Neural cell (in vitro differentiated cells): ENCODE results near the gene TRIM2. TPM values are rescaled to one million over a fixed set of nuclear protein-coding genes. Genes with fewer than 3 reads are reported as not detected.

ENCODE experiments used
- H2AFZ ChIP-seq: fragments of 200-600, 300-800 bp; sonication (generic), shearing (Covaris generic); 2 replicates; pipeline ENCODE4 v1.6.0; 2014; ENCODE audit warnings: low read depth, mild to moderate bottlenecking, antibody characterized with exemption, low read length, moderate library complexity
- H3F3A ChIP-seq: fragments of 200-600 bp; shearing (Covaris generic); 2 replicates; pipeline ENCODE4 v1.6.1; 2016; ENCODE audit warnings: mild to moderate bottlenecking, moderate library complexity, mixed read lengths, antibody characterized with exemption, low read length; ENCODE audit not compliant: insufficient read depth, poor library complexity, severe bottlenecking
- H3K27ac ChIP-seq: fragments of 200-600, 300-800 bp; sonication (generic), shearing (Covaris generic); 2 replicates; pipeline ENCODE4 v1.5.1; 2014; ENCODE audit warnings: mild to moderate bottlenecking, low read length, moderate library complexity
- H3K27me3 ChIP-seq: fragments of 300-800, 200-600 bp; sonication (generic), shearing (Covaris generic); 2 replicates; pipeline ENCODE4 v1.6.0; 2014; ENCODE audit warnings: mild to moderate bottlenecking, low read depth, low read length, moderate library complexity; ENCODE audit not compliant: insufficient read depth
- H3K36me3 ChIP-seq: fragments of 300-800, 200-600 bp; sonication (generic), shearing (Covaris generic); 2 replicates; pipeline ENCODE4 v1.5.1; 2014; ENCODE audit warnings: mild to moderate bottlenecking, antibody characterized with exemption, low read length, moderate library complexity; ENCODE audit not compliant: insufficient read depth
- H3K4me2 ChIP-seq: fragments of 300-800, 200-600 bp; sonication (generic), shearing (Covaris generic); 2 replicates; pipeline ENCODE4 v1.6.0; 2014; ENCODE audit warnings: mild to moderate bottlenecking, low read length
- H3K4me3 ChIP-seq: fragments of 300-800, 200-600 bp; sonication (generic), shearing (Covaris generic); 2 replicates; pipeline ENCODE4 v1.5.1; 2014; ENCODE audit warnings: mild to moderate bottlenecking, low read length, moderate library complexity
- H3K79me2 ChIP-seq: fragments of 200-600 bp; shearing (Covaris generic); replicated peaks from 2 replicates; pipeline ENCODE4 v1.6.0; 2014; ENCODE audit warnings: mild to moderate bottlenecking, low read length, moderate library complexity; ENCODE audit not compliant: insufficient read depth
- H3K9ac ChIP-seq: fragments of 300-800, 200-600 bp; sonication (generic), shearing (Covaris generic); 2 replicates; pipeline ENCODE4 v1.6.1; 2016; ENCODE audit warnings: mild to moderate bottlenecking, low read length, mixed read lengths
- H3K9me2 ChIP-seq: fragments of 200-600 bp; shearing (Covaris generic); 2 replicates; pipeline ENCODE4 v1.6.1; 2016; ENCODE audit warnings: mild to moderate bottlenecking, low read length, mixed read lengths; ENCODE audit not compliant: insufficient read depth
- H3K9me3 ChIP-seq: fragments of 200-600, 300-800 bp; sonication (generic), shearing (Covaris generic); 2 replicates; pipeline ENCODE4 v1.6.1; 2016; ENCODE audit warnings: mild to moderate bottlenecking, mixed run types, low read length, moderate library complexity, mixed read lengths
- H4K20me1 ChIP-seq: fragments of 200-600 bp; shearing (Covaris generic); 2 replicates; pipeline ENCODE4 v1.6.1; 2016; ENCODE audit warnings: mild to moderate bottlenecking, mixed run types; ENCODE audit not compliant: insufficient read depth
- EP300 ChIP-seq: fragments of 450-650 bp; conservative IDR thresholded peaks from 2 replicates; pipeline ENCODE4 v1.6.1; 2014; ENCODE audit warnings: antibody characterized with exemption, mild to moderate bottlenecking, moderate library complexity; ENCODE audit not compliant: poor library complexity, severe bottlenecking
- EZH2 ChIP-seq: fragments of 200-600, 300-800 bp; shearing (Covaris generic), sonication (generic); IDR thresholded peaks from 2 replicates; pipeline ENCODE4 v1.6.1; 2014; ENCODE audit warnings: antibody characterized with exemption, low read length, borderline replicate concordance, mild to moderate bottlenecking; ENCODE audit not compliant: insufficient read depth, poor library complexity, severe bottlenecking
- MXI1 ChIP-seq: fragments of 450-650 bp; conservative IDR thresholded peaks from 2 replicates; pipeline ENCODE4 v1.6.1; 2014; ENCODE audit warnings: antibody characterized with exemption, mild to moderate bottlenecking; ENCODE audit not compliant: poor library complexity, severe bottlenecking
- POLR2AphosphoS5 ChIP-seq: IDR thresholded peaks from 2 replicates; pipeline ENCODE4 v1.6.1; 2012
- RAD21 ChIP-seq: fragments of 450-650 bp; conservative IDR thresholded peaks from 2 replicates; pipeline ENCODE4 v1.6.1; 2014; ENCODE audit warnings: antibody characterized with exemption, mild to moderate bottlenecking, moderate library complexity
- SMC3 ChIP-seq: fragments of 450-650 bp; conservative IDR thresholded peaks from 2 replicates; pipeline ENCODE4 v1.6.1; 2014; ENCODE audit warnings: antibody characterized with exemption, mild to moderate bottlenecking, moderate library complexity; ENCODE audit not compliant: poor library complexity
- TAF1 ChIP-seq: IDR thresholded peaks from 2 replicates; pipeline ENCODE4 v1.6.1; 2012; ENCODE audit warnings: low read depth
- polyA plus RNA-seq: library from polyadenylated mRNA; depleted of rRNA; stranded (reverse); fragments of >200 nt; gene quantifications from 2 replicates; pipeline ENCODE4 v1.2.3, GENCODE V29; 2014
- TF ChIP-seq, protein P1 (sequence below): IDR thresholded peaks from 2 replicates; pipeline ENCODE4 v1.6.1; 2012; ENCODE audit warnings: borderline replicate concordance
- TF ChIP-seq, protein P2 (sequence below): fragments of 450-650 bp; IDR thresholded peaks from 2 replicates; pipeline ENCODE4 v1.5.1; 2014; ENCODE audit warnings: antibody characterized with exemption, mild to moderate bottlenecking, moderate library complexity; ENCODE audit not compliant: poor library complexity, severe bottlenecking

The TRIM2 gene
- polyA plus RNA-seq, 1 donor from 2014 or later, result 261 TPM

DNA sequence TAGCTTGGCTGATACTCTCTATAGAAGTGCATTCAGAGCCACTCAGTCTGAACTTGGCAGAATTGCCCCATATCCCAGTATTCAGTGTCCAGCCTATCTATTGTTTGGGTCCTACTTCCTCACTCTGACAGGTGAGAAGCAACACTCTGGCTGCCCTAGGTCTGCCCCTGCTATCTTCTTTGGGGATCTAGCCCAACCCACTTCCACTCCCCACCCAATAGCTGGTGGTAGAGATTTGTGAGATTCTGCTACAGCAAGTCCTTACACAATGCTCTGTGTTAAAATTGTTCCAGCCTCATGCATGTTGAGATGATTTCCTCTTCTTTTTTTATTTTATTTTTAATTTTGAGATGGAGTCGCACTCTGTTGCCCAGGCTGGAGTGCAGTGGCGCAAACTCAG, 67.6 kb downstream of the TRIM2 start:
- Histone ChIP-seq H3K27me3 (no peaks in the 10 kb centered on the region), H3K9ac (no peak overlapping the region), H4K20me1 (peaks cover 14% of the 10 kb centered on the region), H3K4me2 (no peak overlapping the region), H2AFZ (no peak overlapping the region), H3K79me2 (peaks cover 94% of the 10 kb centered on the region), H3K4me3 (no peak overlapping the region), H3K9me3 (no peaks in the 10 kb centered on the region), H3K27ac (no peak overlapping the region), H3K36me3 (peaks cover 5% of the 10 kb centered on the region), H3K9me2 (no peaks in the 10 kb centered on the region), H3F3A (no peaks in the 10 kb centered on the region)
- no peak for TF ChIP-seq POLR2AphosphoS5
- TF ChIP-seq, protein P1, sequence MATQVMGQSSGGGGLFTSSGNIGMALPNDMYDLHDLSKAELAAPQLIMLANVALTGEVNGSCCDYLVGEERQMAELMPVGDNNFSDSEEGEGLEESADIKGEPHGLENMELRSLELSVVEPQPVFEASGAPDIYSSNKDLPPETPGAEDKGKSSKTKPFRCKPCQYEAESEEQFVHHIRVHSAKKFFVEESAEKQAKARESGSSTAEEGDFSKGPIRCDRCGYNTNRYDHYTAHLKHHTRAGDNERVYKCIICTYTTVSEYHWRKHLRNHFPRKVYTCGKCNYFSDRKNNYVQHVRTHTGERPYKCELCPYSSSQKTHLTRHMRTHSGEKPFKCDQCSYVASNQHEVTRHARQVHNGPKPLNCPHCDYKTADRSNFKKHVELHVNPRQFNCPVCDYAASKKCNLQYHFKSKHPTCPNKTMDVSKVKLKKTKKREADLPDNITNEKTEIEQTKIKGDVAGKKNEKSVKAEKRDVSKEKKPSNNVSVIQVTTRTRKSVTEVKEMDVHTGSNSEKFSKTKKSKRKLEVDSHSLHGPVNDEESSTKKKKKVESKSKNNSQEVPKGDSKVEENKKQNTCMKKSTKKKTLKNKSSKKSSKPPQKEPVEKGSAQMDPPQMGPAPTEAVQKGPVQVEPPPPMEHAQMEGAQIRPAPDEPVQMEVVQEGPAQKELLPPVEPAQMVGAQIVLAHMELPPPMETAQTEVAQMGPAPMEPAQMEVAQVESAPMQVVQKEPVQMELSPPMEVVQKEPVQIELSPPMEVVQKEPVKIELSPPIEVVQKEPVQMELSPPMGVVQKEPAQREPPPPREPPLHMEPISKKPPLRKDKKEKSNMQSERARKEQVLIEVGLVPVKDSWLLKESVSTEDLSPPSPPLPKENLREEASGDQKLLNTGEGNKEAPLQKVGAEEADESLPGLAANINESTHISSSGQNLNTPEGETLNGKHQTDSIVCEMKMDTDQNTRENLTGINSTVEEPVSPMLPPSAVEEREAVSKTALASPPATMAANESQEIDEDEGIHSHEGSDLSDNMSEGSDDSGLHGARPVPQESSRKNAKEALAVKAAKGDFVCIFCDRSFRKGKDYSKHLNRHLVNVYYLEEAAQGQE, result no peak
- TF ChIP-seq TAF1, result no peak
- no peak for TF ChIP-seq RAD21
- TF ChIP-seq MXI1, result no peak
- no peak for TF ChIP-seq EP300
- TF ChIP-seq EZH2, result no peak
- TF ChIP-seq SMC3, result no peak
- TF ChIP-seq, protein P2, sequence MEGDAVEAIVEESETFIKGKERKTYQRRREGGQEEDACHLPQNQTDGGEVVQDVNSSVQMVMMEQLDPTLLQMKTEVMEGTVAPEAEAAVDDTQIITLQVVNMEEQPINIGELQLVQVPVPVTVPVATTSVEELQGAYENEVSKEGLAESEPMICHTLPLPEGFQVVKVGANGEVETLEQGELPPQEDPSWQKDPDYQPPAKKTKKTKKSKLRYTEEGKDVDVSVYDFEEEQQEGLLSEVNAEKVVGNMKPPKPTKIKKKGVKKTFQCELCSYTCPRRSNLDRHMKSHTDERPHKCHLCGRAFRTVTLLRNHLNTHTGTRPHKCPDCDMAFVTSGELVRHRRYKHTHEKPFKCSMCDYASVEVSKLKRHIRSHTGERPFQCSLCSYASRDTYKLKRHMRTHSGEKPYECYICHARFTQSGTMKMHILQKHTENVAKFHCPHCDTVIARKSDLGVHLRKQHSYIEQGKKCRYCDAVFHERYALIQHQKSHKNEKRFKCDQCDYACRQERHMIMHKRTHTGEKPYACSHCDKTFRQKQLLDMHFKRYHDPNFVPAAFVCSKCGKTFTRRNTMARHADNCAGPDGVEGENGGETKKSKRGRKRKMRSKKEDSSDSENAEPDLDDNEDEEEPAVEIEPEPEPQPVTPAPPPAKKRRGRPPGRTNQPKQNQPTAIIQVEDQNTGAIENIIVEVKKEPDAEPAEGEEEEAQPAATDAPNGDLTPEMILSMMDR, result no peak

DNA sequence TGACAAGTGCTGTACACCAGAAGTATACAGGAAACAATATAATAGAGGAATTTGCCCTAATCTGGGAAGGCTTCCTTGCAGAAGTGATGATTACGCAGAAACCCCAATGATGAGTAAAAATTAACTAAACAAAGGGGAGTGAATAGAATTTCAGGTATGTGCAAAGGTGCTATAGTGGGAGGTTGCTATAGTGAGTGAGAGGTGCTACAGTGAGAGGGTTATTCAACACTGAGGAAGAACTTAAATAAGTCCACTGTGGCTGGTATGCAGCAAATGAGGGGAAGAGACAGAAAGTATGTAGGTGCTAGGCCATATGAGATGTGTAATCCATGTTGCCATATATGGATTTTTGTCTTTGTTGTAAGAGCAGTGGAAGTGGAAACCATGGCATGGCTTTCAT, 69.5 kb downstream of the TRIM2 start:
- Histone ChIP-seq H3F3A (no peaks in the 10 kb centered on the region), H4K20me1 (peaks cover 11% of the 10 kb centered on the region), H3K9me3 (no peaks in the 10 kb centered on the region), H3K27ac (no peak overlapping the region), H3K36me3 (peaks cover 10% of the 10 kb centered on the region), H3K27me3 (no peaks in the 10 kb centered on the region), H3K9me2 (no peaks in the 10 kb centered on the region), H3K4me3 (no peak overlapping the region), H3K79me2 (peaks cover 87% of the 10 kb centered on the region), H2AFZ (no peak overlapping the region), H3K9ac (no peak overlapping the region), H3K4me2 (no peak overlapping the region)
- TF ChIP-seq POLR2AphosphoS5 (no peak), EZH2 (no peak)
- TF ChIP-seq, protein P2, result no peak
